ENCODE measurements around the gene NMUR1. TPM values are rescaled to one million over a fixed set of nuclear protein-coding genes. Genes with fewer than 3 reads are reported as not detected.

NMUR1 gene
- total RNA-seq, 4 donors from 2014 or later = 0.15 to 0.31 (median 0.21) TPM; not detected in 1

- Histone ChIP-seq H3K27ac (peak overlapping the region; percentile 85), H3K4me1 (peaks cover 11% of the 10 kb centered on the region), H3K9me3 (no peaks in the 10 kb centered on the region), H3K4me3 (peak overlapping the region; percentile 54), H3K27me3 (no peaks in the 10 kb centered on the region), H3K36me3 (no peaks in the 10 kb centered on the region)
- no peak for DNase-seq (ENCODE audit: low spot score in 2 of 2)
- no peak for TF ChIP-seq POLR2A (IDR thresholded peaks at IDR 0.05)
- TF ChIP-seq POLR2AphosphoS5 (IDR thresholded peaks at IDR 0.05) = no peak
- TF ChIP-seq, protein P1, sequence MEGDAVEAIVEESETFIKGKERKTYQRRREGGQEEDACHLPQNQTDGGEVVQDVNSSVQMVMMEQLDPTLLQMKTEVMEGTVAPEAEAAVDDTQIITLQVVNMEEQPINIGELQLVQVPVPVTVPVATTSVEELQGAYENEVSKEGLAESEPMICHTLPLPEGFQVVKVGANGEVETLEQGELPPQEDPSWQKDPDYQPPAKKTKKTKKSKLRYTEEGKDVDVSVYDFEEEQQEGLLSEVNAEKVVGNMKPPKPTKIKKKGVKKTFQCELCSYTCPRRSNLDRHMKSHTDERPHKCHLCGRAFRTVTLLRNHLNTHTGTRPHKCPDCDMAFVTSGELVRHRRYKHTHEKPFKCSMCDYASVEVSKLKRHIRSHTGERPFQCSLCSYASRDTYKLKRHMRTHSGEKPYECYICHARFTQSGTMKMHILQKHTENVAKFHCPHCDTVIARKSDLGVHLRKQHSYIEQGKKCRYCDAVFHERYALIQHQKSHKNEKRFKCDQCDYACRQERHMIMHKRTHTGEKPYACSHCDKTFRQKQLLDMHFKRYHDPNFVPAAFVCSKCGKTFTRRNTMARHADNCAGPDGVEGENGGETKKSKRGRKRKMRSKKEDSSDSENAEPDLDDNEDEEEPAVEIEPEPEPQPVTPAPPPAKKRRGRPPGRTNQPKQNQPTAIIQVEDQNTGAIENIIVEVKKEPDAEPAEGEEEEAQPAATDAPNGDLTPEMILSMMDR (IDR thresholded peaks at IDR 0.05) = no peak
- no peak for TF ChIP-seq EP300 (IDR thresholded peaks at IDR 0.05)
- WGBS = 68% methylated on average over 64 of the region's 65 CpGs
Measured at GRCh38 chr2:231483398-231484329, 46.6 kb downstream of the NMUR1 start.

DNA sequence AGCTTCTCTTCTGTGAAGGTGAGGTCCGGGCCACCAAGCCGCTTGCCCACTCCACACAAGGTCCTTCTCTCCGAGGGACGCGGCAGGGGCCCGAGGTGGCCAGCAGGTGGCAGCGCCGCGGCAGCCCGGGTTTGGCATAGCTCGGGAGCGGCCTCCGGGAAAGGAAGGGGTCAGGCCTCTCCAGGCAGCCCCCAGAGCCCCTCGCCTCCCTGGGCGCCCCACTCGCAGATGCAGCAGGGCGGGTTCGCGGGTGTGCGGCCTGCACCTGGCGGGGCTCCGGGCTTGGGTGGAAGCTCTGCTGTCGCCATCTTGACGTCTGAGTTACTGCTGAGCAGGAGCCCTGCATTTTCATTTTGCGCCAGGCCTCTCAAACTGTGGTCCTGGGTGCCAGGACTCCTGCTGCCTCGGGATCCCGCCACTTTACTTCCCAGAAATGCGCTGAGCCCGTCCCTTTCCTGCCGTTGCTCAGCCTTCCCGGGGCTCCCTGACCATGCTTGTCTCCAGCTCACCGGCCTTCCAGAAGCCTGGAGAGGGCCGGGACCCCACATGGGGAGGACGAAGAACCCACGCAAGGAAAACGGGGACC lies 47.3 kb downstream of the NMUR1 start:
- Histone ChIP-seq H3K4me3 (peak overlapping the region; percentile 54), H3K27ac (peak overlapping the region; percentile 85), H3K27me3 (no peaks in the 10 kb centered on the region), H3K4me1 (peaks cover 11% of the 10 kb centered on the region), H3K9me3 (no peaks in the 10 kb centered on the region), H3K36me3 (no peaks in the 10 kb centered on the region)
- TF ChIP-seq, protein P1 (IDR thresholded peaks at IDR 0.05) = peak; percentile 57 to 94
- no peak for TF ChIP-seq POLR2AphosphoS5 (IDR thresholded peaks at IDR 0.05)
- TF ChIP-seq POLR2A (IDR thresholded peaks at IDR 0.05) = peak in 1 of 2 donors; percentile 20
- no peak for TF ChIP-seq EP300 (IDR thresholded peaks at IDR 0.05)
- peak; percentile 82 to 90 for DNase-seq (ENCODE audit: low spot score in 2 of 2)
- 47% methylated on average over 12 of the region's 36 CpGs for WGBS

DNA sequence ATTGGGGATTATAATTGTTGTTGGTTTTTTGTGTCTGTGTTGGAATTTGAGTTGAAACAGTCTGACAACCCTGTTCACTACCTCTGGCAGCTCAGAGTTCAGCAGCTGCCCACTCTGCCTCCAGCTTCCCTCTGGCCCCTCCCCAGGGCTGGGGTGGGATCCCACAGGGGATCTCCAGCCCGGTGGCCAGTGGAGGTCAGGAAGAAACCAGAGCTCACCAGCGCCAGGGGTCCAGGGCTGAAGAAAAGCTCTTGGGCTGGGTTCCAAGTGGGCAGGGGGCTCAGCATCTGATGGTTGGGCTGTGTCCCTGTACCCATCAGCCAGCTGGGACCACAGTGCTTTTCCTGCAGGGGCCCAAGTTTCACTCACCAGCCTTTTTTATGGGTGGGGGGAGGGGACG lies 49.5 kb downstream of the NMUR1 start:
- WGBS = 86% methylated on average over 2 of the region's 3 CpGs
- no peak overlapping the region for H3K4me3 ChIP-seq
- DNase-seq (ENCODE audit: low spot score in 2 of 2) = no peak
- no peaks in the 10 kb centered on the region for H3K36me3 ChIP-seq
- peaks cover 11% of the 10 kb centered on the region for H3K4me1 ChIP-seq
- H3K27ac ChIP-seq = no peak overlapping the region
- TF ChIP-seq, protein P1 (IDR thresholded peaks at IDR 0.05) = no peak
- TF ChIP-seq EP300 (IDR thresholded peaks at IDR 0.05) = no peak
- no peak for TF ChIP-seq POLR2AphosphoS5 (IDR thresholded peaks at IDR 0.05)
- no peaks in the 10 kb centered on the region for H3K27me3 ChIP-seq
- H3K9me3 ChIP-seq = no peaks in the 10 kb centered on the region

DNA sequence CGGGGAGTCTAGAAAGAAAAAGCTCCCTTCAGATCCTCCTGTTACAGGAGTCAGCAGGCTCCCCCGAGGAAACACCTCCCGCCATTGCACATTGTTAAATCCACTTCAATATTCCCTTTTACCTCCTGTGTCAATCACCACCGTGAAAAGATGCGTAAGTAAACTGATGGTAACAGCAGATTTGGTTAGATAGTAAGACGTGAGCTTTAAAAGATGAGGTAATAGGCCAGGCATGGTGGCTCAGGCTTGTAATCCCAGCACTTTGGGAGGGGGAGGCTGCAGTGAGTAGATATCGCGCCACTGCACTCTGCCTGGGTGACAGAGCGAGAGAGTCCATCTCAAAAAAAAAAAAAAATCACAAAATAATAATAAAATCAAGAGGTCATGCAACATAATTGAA lies 50.8 kb downstream of the NMUR1 start:
- TF ChIP-seq POLR2AphosphoS5 (IDR thresholded peaks at IDR 0.05) = no peak
- TF ChIP-seq, protein P1 (IDR thresholded peaks at IDR 0.05) = no peak
- TF ChIP-seq EP300 (IDR thresholded peaks at IDR 0.05) = no peak
- no peak for TF ChIP-seq POLR2A (IDR thresholded peaks at IDR 0.05)
- DNase-seq (ENCODE audit: low spot score in 2 of 2) = no peak
- WGBS = 90% methylated on average over 9 of the region's 9 CpGs
- Histone ChIP-seq H3K4me1 (peaks cover 11% of the 10 kb centered on the region), H3K36me3 (no peaks in the 10 kb centered on the region), H3K4me3 (no peak overlapping the region), H3K27ac (no peak overlapping the region), H3K9me3 (no peaks in the 10 kb centered on the region), H3K27me3 (no peaks in the 10 kb centered on the region)

DNA sequence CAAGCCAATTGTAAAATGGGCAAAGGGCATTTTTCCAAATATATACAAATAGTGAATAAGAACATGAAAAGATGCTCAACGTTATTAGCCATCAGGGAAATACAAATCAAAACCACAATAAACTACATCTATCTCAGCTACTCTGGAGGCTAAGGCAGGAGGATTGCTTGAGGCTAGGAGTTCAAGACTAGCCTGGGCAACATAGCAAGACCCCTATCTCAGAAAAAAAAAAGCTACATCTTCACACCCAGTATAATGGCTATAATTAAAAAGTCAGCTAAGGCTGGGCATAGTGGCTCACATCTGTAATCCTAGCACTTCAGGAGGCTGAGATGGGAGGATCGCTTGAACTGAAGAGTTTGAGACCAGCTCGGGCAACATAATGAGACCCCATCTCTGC lies 53.3 kb downstream of the NMUR1 start:
- no peaks in the 10 kb centered on the region for H3K36me3 ChIP-seq
- no peaks in the 10 kb centered on the region for H3K9me3 ChIP-seq
- H3K4me1 ChIP-seq = no peaks in the 10 kb centered on the region
- DNase-seq (ENCODE audit: low spot score in 2 of 2) = no peak
- 79% methylated on average over 3 of the region's 3 CpGs for WGBS
- H3K4me3 ChIP-seq = no peak overlapping the region
- H3K27ac ChIP-seq = no peak overlapping the region
- TF ChIP-seq POLR2AphosphoS5 (IDR thresholded peaks at IDR 0.05) (no peak), POLR2A (IDR thresholded peaks at IDR 0.05) (no peak), EP300 (IDR thresholded peaks at IDR 0.05) (no peak)
- TF ChIP-seq, protein P1 (IDR thresholded peaks at IDR 0.05) = no peak
- H3K27me3 ChIP-seq = no peaks in the 10 kb centered on the region
